GM12801 (cell line): ENCODE measurements around the gene TPST1.

Source experiments
- CTCF ChIP-seq: IDR thresholded peaks from one replicate; pipeline ENCODE4 v1.5.1; 2011; ENCODE audit warnings: control low read depth; ENCODE audit not compliant: insufficient read length; ENCODE audit errors: extremely low read depth

The TPST1 gene

GRCh38 chr7:66237906-66238772, 33.0 kb downstream of the TPST1 start:
- TF ChIP-seq CTCF = no peak

- TF ChIP-seq CTCF = no peak
These were observed 33.8 kb downstream of the TPST1 start for GRCh38 chr7:66238773-66239466.

- no peak for TF ChIP-seq CTCF
These were observed 34.3 kb downstream of the TPST1 start for GRCh38 chr7:66239467-66239856.

- no peak for TF ChIP-seq CTCF
These were observed 39.9 kb downstream of the TPST1 start for GRCh38 chr7:66245008-66245407.

GRCh38 chr7:66246554-66247171, 41.5 kb downstream of the TPST1 start:
- TF ChIP-seq CTCF = no peak

- TF ChIP-seq CTCF = no peak
These were observed 42.4 kb downstream of the TPST1 start for GRCh38 chr7:66247380-66248078.

GRCh38 chr7:66250711-66251110, 45.6 kb downstream of the TPST1 start:
- no peak for TF ChIP-seq CTCF
